Keratinocyte (primary cell): ENCODE measurements around the gene FAM237B. TPM values are rescaled to one million over a fixed set of nuclear protein-coding genes. Genes with fewer than 3 reads are reported as not detected.

Experiments
- DNase-seq: peaks from one replicate; pipeline ENCODE4 v3.0.0-alpha.2; 2011; ENCODE audit warnings: low read depth, missing footprints, low spot score
- FAIRE-seq: peaks from 2 replicates; lab custom pipeline; 2011; peaks lifted over from hg19 to GRCh38; lab: Jason Lieb, UNC
- H2AFZ ChIP-seq: 2 replicates; pipeline ENCODE4 v1.6.0; 2012; ENCODE audit warnings: low read length, control low read depth, inconsistent platforms; ENCODE audit not compliant: control insufficient read depth
- H3K27ac ChIP-seq: 2 replicates; pipeline ENCODE4 v1.5.1; 2011; ENCODE audit warnings: low read length; ENCODE audit not compliant: control insufficient read depth, insufficient read depth
- H3K27me3 ChIP-seq: 3 replicates; pipeline ENCODE4 v1.6.0; 2011; ENCODE audit warnings: low read length; ENCODE audit not compliant: control insufficient read depth, insufficient read depth; ENCODE audit errors: extremely low read depth
- H3K36me3 ChIP-seq, 2 experiments: 2 replicates in 1 of 2; 3 replicates in 1 of 2; pipeline ENCODE4 v1.5.1; 2011; ENCODE audit warnings: low read length in 2 of 2, mild to moderate bottlenecking in 1 of 2; ENCODE audit not compliant: control insufficient read depth in 2 of 2, insufficient read depth in 2 of 2; ENCODE audit errors: extremely low read depth in 1 of 2
- H3K4me1 ChIP-seq: 3 replicates; pipeline ENCODE4 v1.5.1; 2011; ENCODE audit warnings: low read length; ENCODE audit not compliant: control insufficient read depth, insufficient read depth; ENCODE audit errors: extremely low read depth
- H3K4me2 ChIP-seq: 3 replicates; pipeline ENCODE4 v1.6.0; 2011; ENCODE audit warnings: low read depth, low read length; ENCODE audit not compliant: control insufficient read depth, insufficient read depth; ENCODE audit errors: extremely low read depth
- H3K4me3 ChIP-seq, 3 experiments: fragments of 200-600 bp in 1 of 3; sonication (generic) in 1 of 3; 2 replicates in 2 of 3; 3 replicates in 1 of 3; pipeline ENCODE4 v1.5.1; 2011 to 2016; ENCODE audit warnings: low read length in 3 of 3, mild to moderate bottlenecking in 3 of 3, control low read depth in 2 of 3, inconsistent platforms in 1 of 3, low read depth in 1 of 3, mixed read lengths in 1 of 3, mixed run types in 1 of 3, moderate library complexity in 1 of 3; ENCODE audit not compliant: control insufficient read depth in 2 of 3, insufficient read depth in 2 of 3; ENCODE audit errors: extremely low read depth in 1 of 3
- H3K79me2 ChIP-seq: 2 replicates; pipeline ENCODE4 v1.6.0; 2012; ENCODE audit warnings: low read length; ENCODE audit not compliant: control insufficient read depth, insufficient read depth
- H3K9ac ChIP-seq: 3 replicates; pipeline ENCODE4 v1.6.0; 2011; ENCODE audit warnings: low read length; ENCODE audit not compliant: control insufficient read depth, insufficient read depth; ENCODE audit errors: extremely low read depth
- H3K9me1 ChIP-seq: 3 replicates; pipeline ENCODE4 v1.6.0; 2011; ENCODE audit warnings: low read length; ENCODE audit not compliant: control insufficient read depth, insufficient read depth; ENCODE audit errors: extremely low read depth
- H3K9me3 ChIP-seq: 2 replicates; pipeline ENCODE4 v1.5.1; 2012; ENCODE audit warnings: low read depth, low read length; ENCODE audit not compliant: control insufficient read depth
- H4K20me1 ChIP-seq: 3 replicates; pipeline ENCODE4 v1.6.0; 2011; ENCODE audit warnings: low read length; ENCODE audit not compliant: control insufficient read depth, insufficient read depth; ENCODE audit errors: extremely low read depth
- EZH2 ChIP-seq: IDR thresholded peaks from one replicate; pipeline ENCODE4 v1.6.1; 2012; ENCODE audit warnings: inconsistent platforms, mild to moderate bottlenecking, low read length, moderate library complexity
- dilution Hi-C: fragments of 300-500 bp; cut with MboI; formaldehyde crosslinking; loops from one replicate; pipeline ENCODE4 v1.7.0; 2020; ENCODE audit warnings: low sequenced_read_pairs; ENCODE audit not compliant: extremely low pct_ligation_motif_present
- polyA plus RNA-seq, 5 experiments: library from polyadenylated mRNA; depleted of rRNA in 3 of 5; stranded (reverse) in 3 of 5; stranded (forward) in 1 of 5; unstranded in 1 of 5; fragments of >200 nt; gene quantifications; 1 replicate in 1 of 5; 2 replicates in 3 of 5; 3 replicates in 1 of 5; pipeline versions ENCODE4 v1.2.1 to v1.2.3, GENCODE V29; 2011 to 2012; ENCODE audit warnings: missing spikeins in 2 of 5, low read depth in 1 of 5, low replicate concordance in 1 of 5
- TF ChIP-seq, protein P1 (sequence below), 3 experiments: IDR thresholded peaks in 1 of 3; conservative IDR thresholded peaks in 1 of 3; optimal IDR thresholded peaks in 1 of 3; 2 replicates in 2 of 3; 3 replicates in 1 of 3; pipeline versions ENCODE3 to v1.5.1; 2011; ENCODE audit warnings: low read length in 3 of 3, mild to moderate bottlenecking in 3 of 3, moderate library complexity in 2 of 3, control low read depth in 1 of 3, inconsistent platforms in 1 of 3; ENCODE audit not compliant: insufficient read depth in 2 of 3; ENCODE audit errors: extremely low read depth in 1 of 3

The FAM237B gene
- polyA plus RNA-seq, 1 donor (not counting 4 experiments of a cell fraction or from before 2014, with no cell fraction given) = not detected

- H3K4me2 ChIP-seq = no peak overlapping the region
- no peaks in the 10 kb centered on the region for H3K4me1 ChIP-seq
- no peak overlapping the region for H3K4me3 ChIP-seq
- H3K9me3 ChIP-seq = no peaks in the 10 kb centered on the region
- no peak overlapping the region for H2AFZ ChIP-seq
- H3K36me3 ChIP-seq = no peaks in the 10 kb centered on the region
- no peaks in the 10 kb centered on the region for H3K79me2 ChIP-seq
- TF ChIP-seq EZH2 = no peak
- TF ChIP-seq, protein P1, sequence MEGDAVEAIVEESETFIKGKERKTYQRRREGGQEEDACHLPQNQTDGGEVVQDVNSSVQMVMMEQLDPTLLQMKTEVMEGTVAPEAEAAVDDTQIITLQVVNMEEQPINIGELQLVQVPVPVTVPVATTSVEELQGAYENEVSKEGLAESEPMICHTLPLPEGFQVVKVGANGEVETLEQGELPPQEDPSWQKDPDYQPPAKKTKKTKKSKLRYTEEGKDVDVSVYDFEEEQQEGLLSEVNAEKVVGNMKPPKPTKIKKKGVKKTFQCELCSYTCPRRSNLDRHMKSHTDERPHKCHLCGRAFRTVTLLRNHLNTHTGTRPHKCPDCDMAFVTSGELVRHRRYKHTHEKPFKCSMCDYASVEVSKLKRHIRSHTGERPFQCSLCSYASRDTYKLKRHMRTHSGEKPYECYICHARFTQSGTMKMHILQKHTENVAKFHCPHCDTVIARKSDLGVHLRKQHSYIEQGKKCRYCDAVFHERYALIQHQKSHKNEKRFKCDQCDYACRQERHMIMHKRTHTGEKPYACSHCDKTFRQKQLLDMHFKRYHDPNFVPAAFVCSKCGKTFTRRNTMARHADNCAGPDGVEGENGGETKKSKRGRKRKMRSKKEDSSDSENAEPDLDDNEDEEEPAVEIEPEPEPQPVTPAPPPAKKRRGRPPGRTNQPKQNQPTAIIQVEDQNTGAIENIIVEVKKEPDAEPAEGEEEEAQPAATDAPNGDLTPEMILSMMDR (optimal IDR thresholded peaks at IDR 0.05 in 1 of 3, IDR thresholded peaks at IDR 0.05 in 1 of 3, conservative IDR thresholded peaks at IDR 0.05 in 1 of 3; ENCODE audit: extremely low read depth in 1 of 3, insufficient read depth in 2 of 3, low read length in 3 of 3) = no peak
- no peaks in the 10 kb centered on the region for H3K9me1 ChIP-seq
- H3K27me3 ChIP-seq = no peaks in the 10 kb centered on the region
- no peak overlapping the region for H3K27ac ChIP-seq
- dilution Hi-C loops = no loop called here
- H4K20me1 ChIP-seq = no peaks in the 10 kb centered on the region
- FAIRE-seq = no peak
- no peak for DNase-seq
- H3K9ac ChIP-seq = no peak overlapping the region
Measured at GRCh38 chr7:90271753-90272152, 49.4 kb downstream of the FAM237B start.

- Histone ChIP-seq H3K79me2 (no peaks in the 10 kb centered on the region), H3K9me3 (no peaks in the 10 kb centered on the region), H3K9ac (no peak overlapping the region), H3K27ac (no peak overlapping the region), H3K27me3 (no peaks in the 10 kb centered on the region), H4K20me1 (no peaks in the 10 kb centered on the region), H2AFZ (no peak overlapping the region), H3K4me2 (no peak overlapping the region), H3K36me3 (no peaks in the 10 kb centered on the region), H3K9me1 (no peaks in the 10 kb centered on the region), H3K4me1 (no peaks in the 10 kb centered on the region), H3K4me3 (no peak overlapping the region)
- TF ChIP-seq, protein P1 (optimal IDR thresholded peaks at IDR 0.05 in 1 of 3, IDR thresholded peaks at IDR 0.05 in 1 of 3, conservative IDR thresholded peaks at IDR 0.05 in 1 of 3; ENCODE audit: extremely low read depth in 1 of 3, insufficient read depth in 2 of 3, low read length in 3 of 3) = no peak
- TF ChIP-seq EZH2 = no peak
- dilution Hi-C loops = no loop called here
- FAIRE-seq (no peak), DNase-seq (no peak)
Measured at GRCh38 chr7:90270431-90271178, 50.5 kb downstream of the FAM237B start.
